H9 (cell line): ENCODE measurements around the gene KCNK5. TPM values are rescaled to one million over a fixed set of nuclear protein-coding genes. Genes with fewer than 3 reads are reported as not detected.

Source experiments
- DNase-seq: peaks from one replicate; pipeline ENCODE4 v3.0.0-alpha.2; 2017
- H2AFZ ChIP-seq: one replicate; pipeline ENCODE4 v1.6.1; 2013; ENCODE audit warnings: mild to moderate bottlenecking, low read length, control low read depth, moderate library complexity
- H2AK5ac ChIP-seq: 2 replicates; pipeline ENCODE4 v1.6.1; 2013; ENCODE audit warnings: low read length, control low read depth, mixed read lengths; ENCODE audit not compliant: insufficient read length
- H2BK120ac ChIP-seq: one replicate; pipeline ENCODE4 v1.6.1; 2013; ENCODE audit warnings: low read depth, mild to moderate bottlenecking, low read length, control low read depth, inconsistent platforms; ENCODE audit not compliant: poor library complexity, severe bottlenecking
- H2BK12ac ChIP-seq: 2 replicates; pipeline ENCODE4 v1.6.1; 2013; ENCODE audit warnings: low read length, control low read depth, mixed read lengths, low read depth; ENCODE audit not compliant: insufficient read length
- H2BK15ac ChIP-seq: 2 replicates; pipeline ENCODE4 v1.6.1; 2013; ENCODE audit warnings: low read depth, low read length, control low read depth
- H2BK20ac ChIP-seq: one replicate; pipeline ENCODE4 v1.6.1; 2013; ENCODE audit warnings: low read depth, mild to moderate bottlenecking, low read length, control low read depth, inconsistent platforms; ENCODE audit not compliant: poor library complexity, severe bottlenecking
- H2BK5ac ChIP-seq: 2 replicates; pipeline ENCODE4 v1.6.1; 2013; ENCODE audit warnings: low read length, control low read depth, mixed read lengths; ENCODE audit not compliant: insufficient read length
- H3K14ac ChIP-seq: 2 replicates; pipeline ENCODE4 v1.6.1; 2013; ENCODE audit warnings: low read length, control low read depth; ENCODE audit not compliant: insufficient read depth
- H3K18ac ChIP-seq: 2 replicates; pipeline ENCODE4 v1.6.1; 2013; ENCODE audit warnings: low read depth, mild to moderate bottlenecking, mixed read lengths, low read length, control low read depth; ENCODE audit not compliant: insufficient read length
- H3K23ac ChIP-seq: 2 replicates; pipeline ENCODE4 v1.6.1; 2013; ENCODE audit warnings: low read length, control low read depth, mixed read lengths, low read depth; ENCODE audit not compliant: insufficient read length
- H3K23me2 ChIP-seq: 2 replicates; pipeline ENCODE4 v1.6.1; 2013; ENCODE audit warnings: low read depth, mild to moderate bottlenecking, mixed read lengths, low read length, control low read depth; ENCODE audit not compliant: insufficient read length, poor library complexity, severe bottlenecking
- H3K27ac ChIP-seq: 2 replicates; pipeline ENCODE4 v1.5.1; 2013; ENCODE audit warnings: low read length, control low read depth, mixed read lengths, low read depth; ENCODE audit not compliant: insufficient read length
- H3K27me3 ChIP-seq: 2 replicates; pipeline ENCODE4 v1.6.1; 2013; ENCODE audit warnings: low read length, control low read depth, inconsistent platforms; ENCODE audit not compliant: insufficient read depth
- H3K4ac ChIP-seq: 2 replicates; pipeline ENCODE4 v1.6.1; 2013; ENCODE audit warnings: low read depth, mild to moderate bottlenecking, control low read depth, inconsistent platforms, low read length, moderate library complexity
- H3K4me1 ChIP-seq: 2 replicates; pipeline ENCODE4 v1.6.1; 2013; ENCODE audit warnings: low read length, control low read depth, inconsistent platforms; ENCODE audit not compliant: insufficient read depth
- H3K4me2 ChIP-seq: 2 replicates; pipeline ENCODE4 v1.6.1; 2013; ENCODE audit warnings: low read length, control low read depth, mixed read lengths; ENCODE audit not compliant: insufficient read length, insufficient read depth
- H3K56ac ChIP-seq: 2 replicates; pipeline ENCODE4 v1.6.1; 2013; ENCODE audit warnings: low read depth, mild to moderate bottlenecking, mixed read lengths, low read length, control low read depth; ENCODE audit not compliant: insufficient read length
- H3K79me1 ChIP-seq: 2 replicates; pipeline ENCODE4 v1.6.1; 2013; ENCODE audit warnings: low read depth, mild to moderate bottlenecking, moderate library complexity, low read length, control low read depth, inconsistent platforms; ENCODE audit not compliant: insufficient read depth, poor library complexity, severe bottlenecking
- H3K79me2 ChIP-seq: 2 replicates; pipeline ENCODE4 v1.6.1; 2013; ENCODE audit warnings: low read length, control low read depth, inconsistent platforms; ENCODE audit not compliant: insufficient read depth
- H3K9ac ChIP-seq: 2 replicates; pipeline ENCODE4 v1.6.1; 2013; ENCODE audit warnings: low read length, control low read depth, mixed read lengths; ENCODE audit not compliant: insufficient read length; ENCODE audit errors: extremely low read depth
- H3K9me3 ChIP-seq: one replicate; pipeline ENCODE4 v1.6.1; 2013; ENCODE audit warnings: low read depth, low read length, inconsistent platforms; ENCODE audit not compliant: control insufficient read depth
- H3T11ph ChIP-seq: one replicate; pipeline ENCODE4 v1.6.1; 2013; ENCODE audit warnings: mild to moderate bottlenecking, low read length, control low read depth, inconsistent platforms
- H4K20me1 ChIP-seq: one replicate; pipeline ENCODE4 v1.6.1; 2013; ENCODE audit not compliant: control insufficient read depth, insufficient read length, insufficient read depth
- H4K5ac ChIP-seq: 2 replicates; pipeline ENCODE4 v1.6.1; 2013; ENCODE audit warnings: low read depth, mild to moderate bottlenecking, mixed read lengths, low read length, control low read depth; ENCODE audit not compliant: insufficient read length
- H4K8ac ChIP-seq: replicated peaks from 2 replicates; pipeline ENCODE4 v1.6.1; 2013; ENCODE audit warnings: low read length, control low read depth, mixed read lengths, low read depth; ENCODE audit not compliant: insufficient read length
- H4K91ac ChIP-seq: 2 replicates; pipeline ENCODE4 v1.6.1; 2013; ENCODE audit warnings: low read depth, mild to moderate bottlenecking, moderate library complexity, mixed read lengths, low read length, control low read depth; ENCODE audit not compliant: insufficient read length
- H3K27ac Mint-ChIP-seq, 3 experiments: 2 replicates in 2 of 3; 3 replicates in 1 of 3; pipeline ENCODE4 v1.8.0; 2020 to 2021; ENCODE audit warnings: mixed read lengths in 3 of 3, mild to moderate bottlenecking in 1 of 3, moderate library complexity in 1 of 3
- H3K27me3 Mint-ChIP-seq: 2 replicates; pipeline ENCODE4 v1.8.0; 2021; ENCODE audit warnings: low read depth, mild to moderate bottlenecking, moderate library complexity, mixed read lengths
- H3K36me3 Mint-ChIP-seq, 3 experiments: 2 replicates in 2 of 3; 3 replicates in 1 of 3; pipeline ENCODE4 v1.8.0; 2020 to 2021; ENCODE audit warnings: low read depth in 3 of 3, mixed read lengths in 3 of 3; ENCODE audit not compliant: insufficient read depth in 1 of 3
- H3K4me1 Mint-ChIP-seq, 2 experiments: 2 replicates each; pipeline ENCODE4 v1.8.0; 2020; ENCODE audit warnings: mixed read lengths in 2 of 2
- H3K4me3 Mint-ChIP-seq, 2 experiments: 2 replicates in 1 of 2; 3 replicates in 1 of 2; pipeline ENCODE4 v1.8.0; 2020 to 2021; ENCODE audit warnings: mild to moderate bottlenecking in 2 of 2, mixed read lengths in 2 of 2, moderate library complexity in 1 of 2
- H3K9me3 Mint-ChIP-seq, 2 experiments: 2 replicates in 1 of 2; 3 replicates in 1 of 2; pipeline ENCODE4 v1.8.0; 2020; ENCODE audit warnings: mild to moderate bottlenecking in 2 of 2, mixed read lengths in 2 of 2, moderate library complexity in 1 of 2
- WGBS: extraction: QIAGEN DNeasy Blood & Tissue Kit; methylation state at CpG from one replicate; pipeline ENCODE4 v1.1.7; 2013; ENCODE audit warnings: missing lambda C conversion rate, low lambda C conversion rate, mixed read lengths; ENCODE audit not compliant: insufficient read length; ENCODE audit errors: extremely low coverage; 5-methylcytosine and 5-hydroxymethylcytosine counted together
- total RNA-seq: library from RNA; stranded (reverse); gene quantifications from 2 replicates; pipeline ENCODE4 v1.2.1, GENCODE V29; 2021
- TF ChIP-seq, protein P1 (sequence below): fragments of 200-600 bp; sonication (generic); conservative IDR thresholded peaks from 3 replicates; pipeline ENCODE4 v1.8.0; 2021; ENCODE audit warnings: antibody characterized with exemption, mild to moderate bottlenecking

KCNK5 gene
- total RNA-seq, 1 experiment from 2014 or later = 30.0 TPM

- H3K4me3 Mint-ChIP-seq = 0 out of 5 replicates have a peak overlapping the region, but pooled peaks of 1 of the 2 experiments have one; percentile 9
- Histone ChIP-seq H3K27me3 (no peaks in the 10 kb centered on the region), H3K14ac (no peak overlapping the region; the same call in 1 of the 2 replicates), H3K56ac (no peak overlapping the region), H2BK5ac (no peak overlapping the region), H3K79me1 (peaks cover 9% of the 10 kb centered on the region), H3K4ac (no peak overlapping the region), H3K23ac (no peak overlapping the region), H3K9ac (no peak overlapping the region), H3T11ph (no peak overlapping the region), H4K8ac (no peak overlapping the region), H3K79me2 (peaks cover 39% of the 10 kb centered on the region; the same call in 1 of the 2 replicates), H4K5ac (no peak overlapping the region), H3K4me1 (peaks cover 36% of the 10 kb centered on the region), H2BK20ac (no peak overlapping the region), H3K9me3 (no peaks in the 10 kb centered on the region), H2BK15ac (no peak overlapping the region), H4K20me1 (no peaks in the 10 kb centered on the region), H3K27ac (no peak overlapping the region), H2BK120ac (no peak overlapping the region), H2AK5ac (no peak overlapping the region), H3K23me2 (no peaks in the 10 kb centered on the region), H2AFZ (no peak overlapping the region), H3K18ac (no peak overlapping the region), H2BK12ac (no peak overlapping the region), H3K4me2 (no peak overlapping the region), H4K91ac (no peak overlapping the region)
- DNase-seq = peak; percentile 51
- TF ChIP-seq, protein P1, sequence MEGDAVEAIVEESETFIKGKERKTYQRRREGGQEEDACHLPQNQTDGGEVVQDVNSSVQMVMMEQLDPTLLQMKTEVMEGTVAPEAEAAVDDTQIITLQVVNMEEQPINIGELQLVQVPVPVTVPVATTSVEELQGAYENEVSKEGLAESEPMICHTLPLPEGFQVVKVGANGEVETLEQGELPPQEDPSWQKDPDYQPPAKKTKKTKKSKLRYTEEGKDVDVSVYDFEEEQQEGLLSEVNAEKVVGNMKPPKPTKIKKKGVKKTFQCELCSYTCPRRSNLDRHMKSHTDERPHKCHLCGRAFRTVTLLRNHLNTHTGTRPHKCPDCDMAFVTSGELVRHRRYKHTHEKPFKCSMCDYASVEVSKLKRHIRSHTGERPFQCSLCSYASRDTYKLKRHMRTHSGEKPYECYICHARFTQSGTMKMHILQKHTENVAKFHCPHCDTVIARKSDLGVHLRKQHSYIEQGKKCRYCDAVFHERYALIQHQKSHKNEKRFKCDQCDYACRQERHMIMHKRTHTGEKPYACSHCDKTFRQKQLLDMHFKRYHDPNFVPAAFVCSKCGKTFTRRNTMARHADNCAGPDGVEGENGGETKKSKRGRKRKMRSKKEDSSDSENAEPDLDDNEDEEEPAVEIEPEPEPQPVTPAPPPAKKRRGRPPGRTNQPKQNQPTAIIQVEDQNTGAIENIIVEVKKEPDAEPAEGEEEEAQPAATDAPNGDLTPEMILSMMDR = no peak
- peaks cover 87% of the 10 kb centered on the region in 2 experiments for H3K4me1 Mint-ChIP-seq
- WGBS = no CpG with 5 or more reads among the region's 10 CpGs
- H3K27me3 Mint-ChIP-seq = peaks cover 2% of the 10 kb centered on the region; the same call in 1 of the 2 replicates
- H3K36me3 Mint-ChIP-seq = peaks cover 9 to 12% (median 11%) of the 10 kb centered on the region in 3 experiments; a peak in 5 of 7 replicates
- no peaks in the 10 kb centered on the region for H3K9me3 Mint-ChIP-seq
- H3K27ac Mint-ChIP-seq = peak overlapping the region; percentile 56 to 99 (median 86); a peak in 5 of 7 replicates
These were observed 23.0 kb downstream of the KCNK5 start for GRCh38 chr6:39206250-39206721.
